Stimulated activated memory B cell treated with anti-CD40 and anti-IgM and Interleukin-4, amounts not matched to agents 10 μg/mL and 1 μg/mL and 100 μg/mL, for 72 hours (primary cell): Measurements from ENCODE around the gene HBZ.
"Not testable (repeated sequence)": the region's sequence is repeated elsewhere in the genome, so short reads cannot be mapped to it uniquely, and the experiment has no call there.

Experiments
- ATAC-seq: fragments of 150-1000 bp; cut with Tn5 transposase; 2 replicates; pipeline ENCODE4 v1.10.0; 2021
- H3K27ac Mint-ChIP-seq: one replicate; pipeline ENCODE4 v1.8.0; 2022; ENCODE audit warnings: mild to moderate bottlenecking, mixed read lengths
- H3K27me3 Mint-ChIP-seq: one replicate; pipeline ENCODE4 v1.8.0; 2022; ENCODE audit warnings: mixed read lengths
- H3K36me3 Mint-ChIP-seq: one replicate; pipeline ENCODE4 v1.8.0; 2022; ENCODE audit warnings: mixed read lengths
- H3K4me1 Mint-ChIP-seq: one replicate; pipeline ENCODE4 v1.8.0; 2022; ENCODE audit warnings: mixed read lengths
- H3K4me3 Mint-ChIP-seq: one replicate; pipeline ENCODE4 v1.8.0; 2022; ENCODE audit warnings: mild to moderate bottlenecking, moderate library complexity, mixed read lengths
- H3K9me3 Mint-ChIP-seq: one replicate; pipeline ENCODE4 v1.8.0; 2022; ENCODE audit warnings: mixed read lengths

Gene HBZ

DNA sequence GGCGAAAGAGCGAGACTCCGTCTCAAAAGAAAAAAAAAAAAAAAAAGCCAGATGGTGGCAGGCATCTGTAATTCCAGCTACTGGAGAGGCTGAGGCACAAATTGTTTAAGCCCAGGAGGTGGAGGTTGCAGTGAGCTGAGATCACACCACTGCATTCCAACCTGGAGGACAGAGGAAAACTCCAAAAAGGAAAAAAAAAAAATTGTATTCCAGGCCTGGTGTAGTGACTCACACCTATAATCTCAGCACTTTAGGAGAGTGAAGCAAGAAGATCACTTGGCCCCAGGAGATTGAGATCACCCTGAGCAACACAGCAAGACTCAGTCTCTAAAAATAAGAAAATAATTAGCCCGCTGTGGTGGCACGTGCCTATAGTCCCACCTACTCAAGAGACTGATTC lies 47.9 kb downstream of the HBZ start:
- Mint-ChIP-seq H3K9me3 (no peaks in the 10 kb centered on the region), H3K27me3 (no peaks in the 10 kb centered on the region), H3K4me1 (no peaks in the 10 kb centered on the region), H3K36me3 (peaks cover 10% of the 10 kb centered on the region), H3K4me3 (no peak overlapping the region), H3K27ac (no peak overlapping the region)
- no peak for ATAC-seq

DNA sequence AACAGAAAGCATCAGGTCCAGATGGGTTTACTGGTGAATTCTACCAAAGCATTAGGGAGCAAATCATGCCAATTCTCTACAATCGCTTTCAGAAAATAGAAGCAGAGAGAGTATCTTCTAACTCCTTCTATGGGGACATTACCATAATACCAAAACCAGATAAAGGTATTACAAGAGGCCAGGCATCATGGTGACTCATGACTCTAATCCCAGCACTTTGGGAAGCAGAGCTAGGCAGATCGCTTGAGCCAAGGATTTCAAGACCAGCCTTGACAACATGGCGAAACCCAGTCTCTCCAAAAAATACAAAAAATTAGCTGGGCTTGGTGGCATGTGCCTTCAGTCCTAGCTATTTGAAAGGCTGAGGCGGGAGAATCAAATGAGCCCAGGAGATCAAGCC lies 50.8 kb downstream of the HBZ start:
- Mint-ChIP-seq H3K27me3 (no peaks in the 10 kb centered on the region), H3K36me3 (peaks cover 29% of the 10 kb centered on the region), H3K9me3 (no peaks in the 10 kb centered on the region), H3K4me1 (no peaks in the 10 kb centered on the region), H3K4me3 (no peak overlapping the region), H3K27ac (no peak overlapping the region)
- ATAC-seq = no peak

DNA sequence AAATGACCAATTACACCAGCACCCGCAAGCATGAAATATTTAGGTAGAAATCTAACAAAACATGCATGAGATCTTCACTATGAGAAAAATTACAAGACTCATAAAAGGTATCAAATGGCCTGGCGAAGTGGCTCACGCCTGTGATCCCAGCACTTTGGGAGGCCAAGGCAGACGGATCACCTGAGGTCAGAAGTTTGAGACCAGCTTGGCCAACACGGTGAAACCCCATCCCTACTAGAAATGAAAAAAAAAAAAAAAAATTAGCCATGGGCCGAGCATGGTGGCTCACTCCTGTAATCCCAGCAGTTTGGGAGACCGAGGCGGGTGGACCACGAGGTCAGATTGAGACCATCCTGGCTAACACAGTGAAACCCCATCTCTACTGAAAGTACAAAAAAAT lies 51.6 kb downstream of the HBZ start:
- not testable (repeated sequence) for H3K4me3 Mint-ChIP-seq, H3K27ac Mint-ChIP-seq, H3K27me3 Mint-ChIP-seq, H3K4me1 Mint-ChIP-seq, ATAC-seq, H3K9me3 Mint-ChIP-seq
- H3K36me3 Mint-ChIP-seq = peaks cover 35% of the 10 kb centered on the region
